Hepatocyte (in vitro differentiated cells): ENCODE results near the gene AKAP6. TPM values are rescaled to one million over a fixed set of nuclear protein-coding genes. Genes with fewer than 3 reads are reported as not detected.
A peak's percentile ranks its signal among the peaks of the same experiment; 100 is the strongest.

Source experiments
- DNase-seq: peaks from one replicate; pipeline ENCODE4 v3.0.0-alpha.2; 2016; ENCODE audit warnings: low spot score
- H2AFZ ChIP-seq: fragments of 200-600 bp; sonication (generic); 2 replicates; pipeline ENCODE4 v1.6.0; 2016; ENCODE audit warnings: antibody characterized with exemption, mild to moderate bottlenecking
- H3K27ac ChIP-seq: fragments of 200-600 bp; sonication (generic); 2 replicates; pipeline ENCODE4 v1.5.1; 2016; ENCODE audit warnings: mild to moderate bottlenecking
- H3K27me3 ChIP-seq: fragments of 200-600 bp; sonication (generic); 2 replicates; pipeline ENCODE4 v1.6.1; 2016
- H3K36me3 ChIP-seq: fragments of 200-600 bp; sonication (generic); replicated peaks from 2 replicates; pipeline ENCODE4 v1.5.1; 2016; ENCODE audit warnings: low read depth; ENCODE audit not compliant: insufficient read depth
- H3K4me1 ChIP-seq: fragments of 200-600 bp; sonication (generic); 2 replicates; pipeline ENCODE4 v1.5.1; 2016; ENCODE audit warnings: mild to moderate bottlenecking, moderate library complexity; ENCODE audit not compliant: insufficient read depth
- H3K4me2 ChIP-seq: fragments of 200-600 bp; sonication (generic); 2 replicates; pipeline ENCODE4 v1.6.0; 2016
- H3K4me3 ChIP-seq: fragments of 200-600 bp; sonication (generic); 2 replicates; pipeline ENCODE4 v1.5.1; 2016; ENCODE audit warnings: mild to moderate bottlenecking
- H3K79me2 ChIP-seq: fragments of 200-600 bp; sonication (generic); 2 replicates; pipeline ENCODE4 v1.6.0; 2017; ENCODE audit warnings: mild to moderate bottlenecking
- H3K9me2 ChIP-seq: fragments of 200-600 bp; sonication (generic); replicated peaks from 2 replicates; pipeline ENCODE4 v1.6.0; 2017; ENCODE audit warnings: mild to moderate bottlenecking; ENCODE audit not compliant: insufficient read depth
- H3K9me3 ChIP-seq: fragments of 200-600 bp; sonication (generic); 2 replicates; pipeline ENCODE4 v1.5.1; 2016; ENCODE audit warnings: low read depth, mild to moderate bottlenecking
- H4K20me1 ChIP-seq: fragments of 200-600 bp; sonication (generic); 2 replicates; pipeline ENCODE4 v1.6.0; 2016; ENCODE audit warnings: mild to moderate bottlenecking; ENCODE audit not compliant: insufficient read depth, poor library complexity, severe bottlenecking
- CTCF ChIP-seq: fragments of 200-600 bp; sonication (generic); IDR thresholded peaks from 2 replicates; pipeline ENCODE4 v1.5.1; 2016; ENCODE audit warnings: antibody characterized with exemption, mild to moderate bottlenecking; ENCODE audit not compliant: poor library complexity
- EZH2 ChIP-seq: fragments of 200-600 bp; sonication (generic); IDR thresholded peaks from 2 replicates; pipeline ENCODE4 v1.6.1; 2016; ENCODE audit warnings: antibody characterized with exemption, mild to moderate bottlenecking, borderline replicate concordance
- EZH2phosphoT487 ChIP-seq: fragments of 200-600 bp; sonication (generic); IDR thresholded peaks from one replicate; pipeline ENCODE4 v1.6.1; 2018; ENCODE audit warnings: antibody characterized with exemption, mild to moderate bottlenecking, low read depth, moderate library complexity; ENCODE audit not compliant: unreplicated experiment, severe bottlenecking
- whole genome bisulfite sequencing: methylation state at CpG from one replicate; pipeline ENCODE4 v1.1.6; 2016; ENCODE audit warnings: low lambda C conversion rate; ENCODE audit errors: missing lambda C conversion rate; 5-methylcytosine and 5-hydroxymethylcytosine counted together
- polyA plus RNA-seq: library from polyadenylated mRNA; unstranded; fragments of >200 nt; fragmentation: Nextera tagmentation; extraction: Ambion mirVana; gene quantifications from 2 replicates; pipeline ENCODE4 v1.2.1, GENCODE V29; 2016
- total RNA-seq: library from RNA; depleted of rRNA; stranded (reverse); fragments of >200 nt; gene quantifications from 2 replicates; pipeline ENCODE4 v1.2.3, GENCODE V29; 2014

The AKAP6 gene
- total and polyA plus RNA-seq, 2 experiments from 2014 or later: 1.1 to 2.1 TPM

- no peak overlapping the region for H3K27ac ChIP-seq
- no peak for TF ChIP-seq EZH2
- TF ChIP-seq EZH2phosphoT487: no peak
- TF ChIP-seq CTCF: no peak
- no peaks in the 10 kb centered on the region for H3K9me2 ChIP-seq
- H3K4me3 ChIP-seq: no peak overlapping the region
- H4K20me1 ChIP-seq: no peaks in the 10 kb centered on the region
- DNase-seq: no peak
- 79% methylated on average over 2 of the region's 2 CpGs for WGBS
- no peaks in the 10 kb centered on the region for H3K4me1 ChIP-seq
- no peaks in the 10 kb centered on the region for H3K27me3 ChIP-seq
- H3K4me2 ChIP-seq: no peak overlapping the region
- no peaks in the 10 kb centered on the region for H3K9me3 ChIP-seq
- no peak overlapping the region for H2AFZ ChIP-seq
- H3K36me3 ChIP-seq: no peaks in the 10 kb centered on the region
- H3K79me2 ChIP-seq: no peaks in the 10 kb centered on the region
Observed at GRCh38 chr14:32720927-32721326, 391.8 kb downstream of the AKAP6 start.

- no peak for DNase-seq
Observed at GRCh38 chr14:32722631-32723183, 393.6 kb downstream of the AKAP6 start.

GRCh38 chr14:32724867-32725471 is 395.9 kb downstream of the AKAP6 start:
- H3K4me2 ChIP-seq: peak overlapping the region; percentile 63

More at GRCh38 chr14:32722631-32723183, 393.6 kb downstream of the AKAP6 start:
- Histone ChIP-seq H3K9me2 (no peaks in the 10 kb centered on the region), H3K4me1 (no peaks in the 10 kb centered on the region), H3K4me3 (no peak overlapping the region), H3K4me2 (no peak overlapping the region), H3K9me3 (no peaks in the 10 kb centered on the region), H4K20me1 (no peaks in the 10 kb centered on the region), H2AFZ (no peak overlapping the region), H3K79me2 (no peaks in the 10 kb centered on the region), H3K27me3 (no peaks in the 10 kb centered on the region), H3K36me3 (no peaks in the 10 kb centered on the region), H3K27ac (no peak overlapping the region)
- TF ChIP-seq CTCF (no peak), EZH2 (no peak), EZH2phosphoT487 (no peak)
- WGBS: 94% methylated on average over 10 of the region's 10 CpGs

More at GRCh38 chr14:32724867-32725471, 395.9 kb downstream of the AKAP6 start:
- peak; percentile 4 for DNase-seq
- Histone ChIP-seq H3K9me2 (no peaks in the 10 kb centered on the region), H3K27ac (no peak overlapping the region), H3K36me3 (no peaks in the 10 kb centered on the region), H3K79me2 (no peaks in the 10 kb centered on the region), H3K27me3 (no peaks in the 10 kb centered on the region), H3K4me1 (no peaks in the 10 kb centered on the region), H2AFZ (no peak overlapping the region), H3K9me3 (no peaks in the 10 kb centered on the region), H4K20me1 (no peaks in the 10 kb centered on the region), H3K4me3 (no peak overlapping the region)
- TF ChIP-seq EZH2 (no peak), CTCF (no peak), EZH2phosphoT487 (no peak)
- WGBS: 25% methylated on average over 6 of the region's 6 CpGs
